HepG2 (cell line): ENCODE results near the gene SCNM1. TPM values are rescaled to one million over a fixed set of nuclear protein-coding genes. Genes with fewer than 3 reads are reported as not detected.

ENCODE experiments used
- DDIT3 ChIP-seq: sonication (generic); formaldehyde crosslinking; IDR thresholded peaks from 2 replicates; pipeline ENCODE4 v1.4.0; 2020; ENCODE audit warnings: mild to moderate bottlenecking, missing genetic modification reagents
- FOXA1 ChIP-seq, 2 experiments: fragments of 450-650 bp in 1 of 2; sonication (generic) in 1 of 2; formaldehyde crosslinking in 1 of 2; IDR thresholded peaks; 2 replicates each; pipeline versions ENCODE4 v1.4.0 to v1.6.1; 2016 to 2020; ENCODE audit warnings: missing genetic modification reagents in 1 of 2
- GMEB2 ChIP-seq: IDR thresholded peaks from 2 replicates; pipeline ENCODE4 v1.6.1; 2016; ENCODE audit warnings: missing biosample characterization, missing genetic modification reagents, low read depth
- IKZF1 ChIP-seq: fragments of 450-650 bp; IDR thresholded peaks from 2 replicates; pipeline ENCODE4 v1.7.1; 2016
- IKZF4 ChIP-seq: sonication (generic); formaldehyde crosslinking; IDR thresholded peaks from 2 replicates; pipeline ENCODE4 v1.5.1; 2020; ENCODE audit warnings: borderline replicate concordance, mild to moderate bottlenecking, low read depth, missing genetic modification reagents; ENCODE audit errors: not compliant biosample characterization
- KDM5A ChIP-seq: fragments of 200-600 bp; sonication (generic); IDR thresholded peaks from 2 replicates; pipeline ENCODE4 v1.7.0; 2018; ENCODE audit warnings: antibody characterized with exemption, mild to moderate bottlenecking, low read length, borderline replicate concordance
- KLF11 ChIP-seq: IDR thresholded peaks from 2 replicates; pipeline ENCODE4 v1.6.1; 2016; ENCODE audit warnings: missing compliant biosample characterization
- RERE ChIP-seq: IDR thresholded peaks from 2 replicates; pipeline ENCODE4 v1.6.1; 2016; ENCODE audit warnings: low read depth, missing genetic modification reagents, missing compliant biosample characterization
- SIX4 ChIP-seq: sonication (generic); formaldehyde crosslinking; IDR thresholded peaks from 2 replicates; pipeline ENCODE4 v1.4.0; 2020; ENCODE audit warnings: missing genetic modification reagents
- THYN1 ChIP-seq: sonication (generic); formaldehyde crosslinking; IDR thresholded peaks from 2 replicates; pipeline ENCODE4 v1.8.1; 2023; ENCODE audit warnings: low read depth, mild to moderate bottlenecking, moderate library complexity, missing genetic modification reagents, borderline replicate concordance
- TRAFD1 ChIP-seq: sonication (generic); formaldehyde crosslinking; IDR thresholded peaks from 2 replicates; pipeline ENCODE4 v1.5.1; 2020; ENCODE audit warnings: missing genetic modification reagents, mild to moderate bottlenecking, borderline replicate concordance
- ZNF263 ChIP-seq: sonication (generic); formaldehyde crosslinking; IDR thresholded peaks from 2 replicates; pipeline ENCODE4 v1.4.0; 2020; ENCODE audit warnings: missing genetic modification reagents
- ZNF276 ChIP-seq: sonication (generic); formaldehyde crosslinking; IDR thresholded peaks from 2 replicates; pipeline ENCODE4 v1.4.0; 2020; ENCODE audit warnings: mild to moderate bottlenecking, low read depth, missing genetic modification reagents
- ZNF3 ChIP-seq: IDR thresholded peaks from 2 replicates; pipeline ENCODE4 v1.7.0; 2017; ENCODE audit warnings: inconsistent platforms
- ZNF607 ChIP-seq: sonication (generic); formaldehyde crosslinking; IDR thresholded peaks from 2 replicates; pipeline ENCODE4 v1.5.1; 2020; ENCODE audit warnings: missing genetic modification reagents, mild to moderate bottlenecking, borderline replicate concordance
- ZNF644 ChIP-seq: IDR thresholded peaks from 2 replicates; pipeline ENCODE4 v1.6.1; 2016; ENCODE audit warnings: low read depth
- polyA plus RNA-seq, 8 experiments: library from polyadenylated mRNA; depleted of rRNA in 3 of 8; stranded (reverse) in 7 of 8; unstranded in 1 of 8; fragments of >200 nt; fragmentation: Illumina TruSeq in 4 of 8; extraction: Trizol in 4 of 8; gene quantifications; 2 replicates each; pipeline versions ENCODE4 v1.2.1 to v1.2.3, GENCODE V29; 2011 to 2016; ENCODE audit warnings: low read depth in 4 of 8, missing spikeins in 1 of 8, mixed read lengths in 1 of 8; ENCODE audit not compliant: insufficient read depth in 1 of 8
- total RNA-seq, 5 experiments: library from RNA; depleted of rRNA; stranded (reverse); fragments of >200 nt; fragmentation: Illumina TruSeq; extraction: Trizol; gene quantifications; 2 replicates each; pipeline ENCODE4 v1.2.3, GENCODE V29; 2016; ENCODE audit warnings: low read depth in 1 of 5

SCNM1 gene
- total and polyA plus RNA-seq, 2 of the 13 experiments (the other 11 are each of a cell fraction or from before 2014, with no cell fraction given) = 16.3 to 31.5 TPM

- peak; percentile 91; the same call in 1 of the 2 replicates for TF ChIP-seq ZNF607 (CRISPR knock-in tag)
- no peak for TF ChIP-seq DDIT3 (CRISPR knock-in tag)
- TF ChIP-seq SIX4 (CRISPR knock-in tag) = no peak
- TF ChIP-seq TRAFD1 (CRISPR knock-in tag) = no peak
- no peak for TF ChIP-seq THYN1 (CRISPR knock-in tag)
- TF ChIP-seq FOXA1 (IDR thresholded peaks at IDR 0.05) = no peak
- TF ChIP-seq FOXA1 (CRISPR knock-in tag; IDR thresholded peaks at IDR 0.05) = no peak
- TF ChIP-seq ZNF276 (CRISPR knock-in tag) = 0 out of 2 replicates have a peak, but pooled peaks have one; percentile 42
- TF ChIP-seq GMEB2 (CRISPR knock-in tag) = no peak
- TF ChIP-seq IKZF1 = no peak
- peak; percentile 96 for TF ChIP-seq ZNF263 (CRISPR knock-in tag)
- TF ChIP-seq KDM5A = no peak
- no peak for TF ChIP-seq ZNF3
- no peak for TF ChIP-seq ZNF644 (CRISPR knock-in tag)
- TF ChIP-seq IKZF4 (CRISPR knock-in tag) = no peak
- TF ChIP-seq RERE = no peak
- TF ChIP-seq KLF11 (CRISPR knock-in tag) = no peak
These were observed 19.4 kb upstream of the SCNM1 start, which contains the start of gene SEMA6C (continued) for GRCh38 chr1:151146412-151147131.
